ENCODE data around the gene MOXD1. TPM values are rescaled to one million over a fixed set of nuclear protein-coding genes. Genes with fewer than 3 reads are reported as not detected.
A peak's percentile ranks its signal among the peaks of the same experiment; 100 is the strongest.
"Not testable (repeated sequence)": the region's sequence is repeated elsewhere in the genome, so short reads cannot be mapped to it uniquely, and the experiment has no call there.

The MOXD1 gene
- total RNA-seq, 2 donors from 2014 or later, result 0.07 TPM; not detected in 1

DNA sequence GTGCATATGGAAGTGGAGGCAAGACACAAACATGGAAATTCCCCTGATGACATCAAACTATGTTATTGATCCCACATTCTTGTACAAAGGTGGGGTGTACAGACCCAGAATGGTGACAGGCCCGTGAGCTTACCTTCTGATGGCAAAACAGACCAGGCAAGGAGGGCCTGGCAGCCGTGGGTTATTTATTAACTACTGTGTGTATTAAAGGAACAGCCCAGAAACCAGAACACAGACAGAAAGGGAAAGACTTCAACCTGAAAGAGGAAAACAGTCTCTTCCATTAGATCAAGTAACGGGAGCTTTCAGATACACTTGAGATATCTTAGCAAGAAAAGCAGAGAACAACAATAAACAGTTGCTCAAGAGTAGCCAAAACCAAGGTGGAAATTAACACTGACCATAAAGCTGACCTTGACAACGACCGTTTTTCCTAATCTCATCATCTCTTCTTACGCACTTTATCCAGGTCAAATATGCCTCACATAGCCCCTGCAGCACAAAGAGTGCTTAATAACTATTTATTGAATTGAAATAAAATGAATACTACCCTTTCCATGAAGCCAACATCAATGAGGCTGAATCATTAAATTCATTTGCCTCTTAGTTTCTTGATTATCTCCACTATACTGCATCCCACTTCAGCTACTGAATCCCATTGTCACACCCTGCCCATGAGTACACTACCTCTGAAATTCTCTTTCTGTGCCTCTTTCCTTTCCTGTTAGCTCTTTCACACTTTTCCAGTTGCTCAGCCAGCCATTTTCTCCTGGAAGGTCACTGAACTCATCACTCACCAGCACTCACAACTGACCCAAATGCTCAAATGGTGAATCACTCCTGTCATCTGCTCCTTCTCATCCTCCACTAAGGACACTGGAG lies 67.4 kb downstream of the MOXD1 start:
- Mint-ChIP-seq H3K36me3 (no peaks in the 10 kb centered on the region), H3K27ac (no peak overlapping the region), H3K9me3 (no peaks in the 10 kb centered on the region)
- DNase-seq (ENCODE audit: low spot score in 2 of 2) (no peak), ATAC-seq (no peak)

GRCh38 chr6:132330759-132331158 lies 70.5 kb downstream of the MOXD1 start:
- Mint-ChIP-seq H3K36me3 (no peaks in the 10 kb centered on the region), H3K27ac (no peak overlapping the region), H3K9me3 (no peaks in the 10 kb centered on the region)
- DNase-seq (ENCODE audit: low spot score in 2 of 2) (no peak), ATAC-seq (no peak)

- DNase-seq (ENCODE audit: low spot score in 2 of 2), result no peak
- Mint-ChIP-seq H3K36me3 (no peaks in the 10 kb centered on the region), H3K9me3 (no peaks in the 10 kb centered on the region)
Observed at GRCh38 chr6:132322398-132322797, 78.9 kb downstream of the MOXD1 start.

GRCh38 chr6:132320007-132320406 lies 81.3 kb downstream of the MOXD1 start:
- peaks cover 7 to 8% of the 10 kb centered on the region in 2 donors for H3K36me3 Mint-ChIP-seq

More at GRCh38 chr6:132322398-132322797, 78.9 kb downstream of the MOXD1 start:
- peak in 1 of 2 donors; percentile 80 for ATAC-seq
- H3K27ac Mint-ChIP-seq, result no peak overlapping the region

GRCh38 chr6:132316970-132317369 lies 84.3 kb downstream of the MOXD1 start:
- DNase-seq (ENCODE audit: low spot score in 2 of 2) (no peak), ATAC-seq (no peak)
- H3K27ac Mint-ChIP-seq, result no peak overlapping the region
- peaks cover 11 to 14% of the 10 kb centered on the region in 2 donors for H3K9me3 Mint-ChIP-seq
- H3K36me3 Mint-ChIP-seq, result peaks cover 7 to 8% of the 10 kb centered on the region in 2 donors

More at GRCh38 chr6:132320007-132320406, 81.3 kb downstream of the MOXD1 start:
- DNase-seq (ENCODE audit: low spot score in 2 of 2) (no peak), ATAC-seq (no peak)
- H3K9me3 Mint-ChIP-seq, result peaks cover 9 to 11% of the 10 kb centered on the region in 2 donors
- no peak overlapping the region for H3K27ac Mint-ChIP-seq

DNA sequence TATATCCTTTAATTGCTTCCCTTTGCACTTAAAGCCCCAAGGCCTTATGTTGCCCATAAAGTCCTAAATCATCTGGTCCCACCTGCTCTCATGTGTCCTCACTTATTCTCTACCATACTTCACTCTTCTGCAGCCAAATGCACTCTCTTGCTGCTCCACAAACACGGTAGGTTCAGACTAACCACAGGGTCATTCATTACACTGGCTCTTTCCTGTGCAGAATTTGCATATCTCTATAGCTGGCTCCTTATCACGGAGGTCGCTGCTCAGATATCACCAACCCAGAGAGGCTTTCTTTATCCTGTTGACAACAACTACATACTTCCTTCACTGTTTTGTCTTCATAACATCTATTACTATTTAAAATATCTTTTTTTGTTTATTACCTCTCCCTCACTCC lies 86.8 kb downstream of the MOXD1 start:
- no peak for ATAC-seq
- Mint-ChIP-seq H3K9me3 (peaks cover 11 to 18% of the 10 kb centered on the region in 2 donors), H3K27ac (no peak overlapping the region), H3K36me3 (peaks cover 7 to 8% of the 10 kb centered on the region in 2 donors)
- DNase-seq (ENCODE audit: low spot score in 2 of 2), result no peak

GRCh38 chr6:132310921-132311320 lies 90.4 kb downstream of the MOXD1 start:
- H3K9me3 Mint-ChIP-seq, result peaks cover 10 to 12% of the 10 kb centered on the region in 2 donors
- no peak overlapping the region for H3K27ac Mint-ChIP-seq
- ATAC-seq, result no peak
- no peak for DNase-seq (ENCODE audit: low spot score in 2 of 2)
- peaks cover 0 to 8% of the 10 kb centered on the region in 2 donors for H3K36me3 Mint-ChIP-seq

DNA sequence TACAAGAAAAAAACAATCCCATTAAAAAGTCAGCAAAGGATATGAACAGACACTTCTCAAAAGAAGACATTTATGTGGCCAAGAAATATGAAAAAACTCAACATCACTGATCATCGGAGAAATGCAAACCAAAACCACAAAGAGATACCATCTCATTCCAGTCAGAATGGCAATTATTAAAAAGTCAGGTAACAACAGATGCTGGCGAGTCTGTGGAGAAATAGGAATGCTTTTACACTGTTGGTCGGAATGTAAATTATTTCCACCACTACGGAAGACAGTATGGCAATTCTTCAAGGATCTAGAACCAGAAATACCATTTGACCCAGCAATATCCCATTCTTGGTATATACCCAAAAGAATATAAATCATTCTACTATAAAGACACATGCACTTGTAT lies 91.1 kb downstream of the MOXD1 start:
- DNase-seq (ENCODE audit: low spot score in 2 of 2); ATAC-seq; H3K27ac Mint-ChIP-seq: not testable (repeated sequence)
- peaks cover 0 to 15% of the 10 kb centered on the region in 2 donors for H3K36me3 Mint-ChIP-seq
- H3K9me3 Mint-ChIP-seq, result peaks cover 9 to 13% of the 10 kb centered on the region in 2 donors

DNA sequence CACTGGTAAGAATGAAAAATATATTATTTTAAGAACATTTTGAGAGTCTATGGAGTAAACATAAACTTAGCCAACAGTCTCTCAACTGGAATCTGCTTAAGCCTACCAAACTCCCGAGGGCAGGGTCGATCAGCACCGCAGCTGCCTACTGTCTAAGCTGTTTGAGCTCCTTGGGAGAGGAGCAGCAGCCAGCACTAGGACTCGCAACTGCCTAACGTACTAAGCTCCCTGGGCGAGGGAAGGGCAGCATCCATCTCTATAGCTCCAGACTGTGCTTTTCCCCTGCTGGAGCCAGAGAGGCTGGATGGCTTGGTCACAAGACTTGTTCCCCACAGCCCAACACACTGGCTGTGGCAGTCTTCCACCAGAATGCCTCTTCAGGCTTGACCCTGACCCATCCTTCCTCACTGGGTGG lies 96.4 kb downstream of the MOXD1 start:
- ATAC-seq (no peak), DNase-seq (ENCODE audit: low spot score in 2 of 2) (no peak)
- no peak overlapping the region for H3K27ac Mint-ChIP-seq
- peaks cover 0 to 15% of the 10 kb centered on the region in 2 donors for H3K36me3 Mint-ChIP-seq
- H3K9me3 Mint-ChIP-seq, result peaks cover 6 to 9% of the 10 kb centered on the region in 2 donors

DNA sequence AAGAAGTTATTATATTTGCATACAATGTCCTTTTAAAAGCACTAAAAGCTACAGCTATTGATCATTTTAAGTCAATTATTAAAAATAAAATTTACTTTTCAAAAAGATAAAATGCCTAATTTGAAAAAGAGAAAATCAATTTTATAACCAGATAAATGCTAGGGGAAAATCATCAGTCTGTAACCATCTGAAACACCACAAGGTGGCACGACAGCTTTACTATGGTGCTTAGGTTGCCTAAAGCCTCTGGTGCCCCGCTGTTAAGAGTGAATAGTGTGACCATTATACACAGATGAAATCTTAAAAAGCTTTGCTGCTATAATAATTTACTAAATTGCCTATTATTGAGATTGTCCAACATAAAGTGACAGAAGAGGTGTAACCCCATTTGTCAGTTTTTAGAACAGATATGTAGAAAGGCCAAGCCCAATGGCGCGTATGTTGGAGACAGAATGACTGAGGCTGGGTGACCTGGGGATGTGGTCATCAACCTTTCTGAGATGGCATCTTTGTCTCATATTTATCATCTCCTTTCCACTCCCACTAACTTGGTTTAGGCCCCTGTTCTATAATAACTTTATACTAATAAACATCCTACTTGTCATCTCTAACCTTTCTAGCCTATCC lies 100.8 kb downstream of the MOXD1 start:
- DNase-seq (ENCODE audit: low spot score in 2 of 2) (peak in 1 of 2 donors; percentile 6), ATAC-seq (peak in 1 of 2 donors; percentile 64)
- Mint-ChIP-seq H3K9me3 (no peaks in the 10 kb centered on the region), H3K27ac (no peak overlapping the region), H3K36me3 (peaks cover 0 to 2% of the 10 kb centered on the region in 2 donors)

DNA sequence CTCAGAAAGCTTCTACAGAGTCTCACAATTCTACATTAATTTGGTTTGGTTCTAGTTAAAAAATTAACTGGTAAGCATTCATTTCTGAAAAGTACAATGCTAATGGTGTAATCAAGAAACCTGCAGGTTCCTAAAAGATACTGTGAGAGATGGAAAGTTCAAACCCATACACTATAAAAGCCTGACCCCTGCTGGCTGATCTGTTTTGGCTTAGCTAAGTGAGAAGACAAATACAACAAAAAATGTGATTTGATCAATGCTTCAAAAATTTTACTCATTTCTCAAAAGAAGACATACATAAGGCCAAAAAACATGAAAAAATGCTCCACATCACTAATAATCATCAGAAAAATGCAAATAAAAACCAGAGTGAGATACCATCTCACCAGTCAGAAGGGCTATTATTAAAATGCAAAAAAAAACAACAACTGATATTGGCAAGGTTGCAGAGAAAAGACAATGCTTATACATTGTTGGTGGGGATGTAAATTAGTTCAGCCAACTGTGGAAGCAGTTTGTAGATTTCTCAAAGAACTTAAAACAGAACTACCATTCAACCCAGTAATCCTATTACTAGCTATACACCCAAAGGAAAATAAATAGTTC lies 102.8 kb downstream of the MOXD1 start:
- Mint-ChIP-seq H3K9me3 (no peaks in the 10 kb centered on the region), H3K27ac (no peak overlapping the region), H3K36me3 (no peaks in the 10 kb centered on the region)
- ATAC-seq (peak in 1 of 2 donors; percentile 47), DNase-seq (ENCODE audit: low spot score in 2 of 2) (peak in 1 of 2 donors; percentile 29)

DNA sequence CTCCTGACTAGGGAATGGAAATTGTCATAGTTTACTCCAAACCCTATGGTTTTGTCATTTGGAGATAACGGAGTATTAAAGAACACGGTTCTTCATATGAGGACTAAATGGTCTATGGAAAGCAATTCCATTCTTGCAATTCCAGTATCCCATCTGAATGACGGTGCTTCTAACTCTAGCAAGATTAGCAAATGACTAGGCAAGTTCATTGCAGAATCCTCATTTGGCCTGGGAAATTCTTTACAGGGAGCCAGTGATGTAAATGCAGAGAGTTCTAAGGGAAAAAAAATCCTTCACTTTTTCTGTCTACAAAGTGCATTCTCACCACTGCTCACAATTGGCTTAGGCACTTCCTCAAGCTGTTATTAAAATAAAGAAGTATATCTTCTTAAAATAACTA lies 111.5 kb downstream of the MOXD1 start:
- no peak for DNase-seq (ENCODE audit: low spot score in 2 of 2)
- Mint-ChIP-seq H3K36me3 (no peaks in the 10 kb centered on the region), H3K9me3 (no peaks in the 10 kb centered on the region), H3K27ac (no peak overlapping the region)
- ATAC-seq, result no peak

DNA sequence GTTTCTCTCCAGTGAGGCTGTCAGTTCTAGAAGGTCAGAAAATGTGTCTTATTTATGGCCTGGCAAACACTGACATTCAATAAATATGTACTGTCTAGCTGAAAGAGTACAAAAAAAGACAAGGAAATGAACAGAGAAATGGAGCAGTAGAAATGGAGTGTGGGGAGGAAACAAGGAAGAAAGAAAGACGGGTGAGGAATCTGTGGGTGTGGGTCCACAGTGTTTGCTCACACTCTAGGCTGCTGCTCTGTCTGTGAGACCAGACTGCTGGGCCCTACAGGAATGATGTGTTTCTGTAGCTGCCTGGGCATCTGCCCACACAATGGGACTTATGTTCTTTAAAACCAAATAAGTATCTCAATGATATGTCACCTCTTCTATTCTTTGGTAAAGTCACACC lies 114.2 kb downstream of the MOXD1 start:
- no peak for DNase-seq (ENCODE audit: low spot score in 2 of 2)
- H3K36me3 Mint-ChIP-seq, result no peaks in the 10 kb centered on the region
- no peak overlapping the region for H3K27ac Mint-ChIP-seq
- no peak for ATAC-seq
- no peaks in the 10 kb centered on the region for H3K9me3 Mint-ChIP-seq

GRCh38 chr6:132286298-132287019 lies 114.8 kb downstream of the MOXD1 start:
- H3K36me3 Mint-ChIP-seq, result no peaks in the 10 kb centered on the region
- H3K27ac Mint-ChIP-seq, result no peak overlapping the region
- no peaks in the 10 kb centered on the region for H3K9me3 Mint-ChIP-seq
- ATAC-seq, result no peak
- DNase-seq (ENCODE audit: low spot score in 2 of 2), result no peak

- H3K9me3 Mint-ChIP-seq, result no peaks in the 10 kb centered on the region
- H3K36me3 Mint-ChIP-seq, result no peaks in the 10 kb centered on the region
- DNase-seq (ENCODE audit: low spot score in 2 of 2), result no peak
- no peak for ATAC-seq
- H3K27ac Mint-ChIP-seq, result no peak overlapping the region
Observed at GRCh38 chr6:132285004-132285780, 116.1 kb downstream of the MOXD1 start.

- no peak for DNase-seq (ENCODE audit: low spot score in 2 of 2)
- no peak for ATAC-seq
- Mint-ChIP-seq H3K27ac (no peak overlapping the region), H3K36me3 (no peaks in the 10 kb centered on the region), H3K9me3 (no peaks in the 10 kb centered on the region)
Observed at GRCh38 chr6:132282696-132283095, 118.6 kb downstream of the MOXD1 start.

All from activated naive CD4-positive, alpha-beta T cell treated with anti-CD3 and anti-CD28 coated beads, Interleukin-2, amount 50 U/mL, for 72 hours (primary cell).